Upper lobe of left lung (tissue), 6 donors: ENCODE results near the gene SMAD6. TPM values are rescaled to one million over a fixed set of nuclear protein-coding genes. Genes with fewer than 3 reads are reported as not detected.

Source experiments
- ATAC-seq, 2 donors: fragments of 200-7000 bp; cut with Tn5 transposase; one replicate each; pipeline ENCODE4 v1.9.1; 2022; ENCODE audit warnings: mild to moderate bottlenecking in 2 of 2, moderate library complexity in 2 of 2; ENCODE audit not compliant: low FRiP score in 2 of 2
- DNase-seq, 2 donors: peaks; one replicate each; pipeline ENCODE4 v3.0.0-alpha.2; 2019 to 2020
- H3K27ac ChIP-seq, 4 donors: fragments of 200-600 bp; sonication (generic); one replicate each; pipeline ENCODE4 v1.5.1; 2016 to 2019
- H3K27me3 ChIP-seq, 4 donors: fragments of 200-600 bp; sonication (generic); one replicate each; pipeline ENCODE4 v1.5.1; 2017 to 2019
- H3K36me3 ChIP-seq, 4 donors: fragments of 200-600 bp; sonication (generic); one replicate each; pipeline ENCODE4 v1.5.1; 2016 to 2019
- H3K4me1 ChIP-seq, 4 donors: fragments of 200-600 bp; sonication (generic); one replicate each; pipeline ENCODE4 v1.5.1; 2018 to 2019
- H3K4me3 ChIP-seq, 4 donors: fragments of 200-600 bp; sonication (generic); one replicate each; pipeline ENCODE4 v1.5.1; 2017 to 2019; ENCODE audit warnings: mild to moderate bottlenecking in 2 of 4, moderate library complexity in 1 of 4
- H3K9me3 ChIP-seq, 4 donors: fragments of 200-600 bp; sonication (generic); one replicate each; pipeline ENCODE4 v1.5.1; 2018 to 2019
- CTCF ChIP-seq, 6 experiments: fragments of 450-650 bp in 4 of 6; fragments of 200-600 bp in 2 of 6; sonication (generic) in 2 of 6; IDR thresholded peaks; one replicate each; pipeline ENCODE4 v1.5.1; 2016 to 2019; ENCODE audit warnings: antibody characterized with exemption in 6 of 6
- EP300 ChIP-seq, 4 donors: sonication (generic); formaldehyde crosslinking; IDR thresholded peaks; one replicate each; pipeline ENCODE4 v1.5.1; 2017; ENCODE audit warnings: antibody characterized with exemption in 4 of 4, control low read depth in 2 of 4
- POLR2A ChIP-seq, 4 donors: fragments of 450-650 bp; IDR thresholded peaks; one replicate each; pipeline ENCODE4 v1.5.1; 2016 to 2017; ENCODE audit warnings: antibody characterized with exemption in 4 of 4, mild to moderate bottlenecking in 2 of 4
- POLR2AphosphoS5 ChIP-seq, 2 donors: sonication (generic); formaldehyde crosslinking; IDR thresholded peaks; one replicate each; pipeline ENCODE4 v1.5.1; 2017; ENCODE audit warnings: antibody characterized with exemption in 2 of 2
- WGBS, 2 donors: methylation state at CpG; one replicate each; pipeline ENCODE4 v1.1.5; 2017 to 2018; 5-methylcytosine and 5-hydroxymethylcytosine counted together
- total RNA-seq, 6 donors: library from RNA; depleted of rRNA in 4 of 6; stranded (reverse); fragments of >200 nt in 4 of 6; gene quantifications; one replicate each; pipeline versions ENCODE4 v1.1.0 to v1.2.1, GENCODE V29; 2016 to 2021
- donor health status: DM: no; HTN: no; CAD: no; lungs with moderate emphysema.
- donor health status: DM: no; HTN: yes; CAD: no; lungs with severe emphysema.

SMAD6 gene
- total RNA-seq, 6 donors from 2014 or later = 76.6 to 377 (median 102) TPM

- H3K36me3 ChIP-seq = peaks cover 0 to 47% (median 7%) of the 10 kb centered on the region in 4 donors
- peak overlapping the region; percentile 57 to 90 (median 76) for H3K4me3 ChIP-seq
- peaks cover 0 to 11% (median 0%) of the 10 kb centered on the region in 4 donors for H3K27me3 ChIP-seq
- H3K9me3 ChIP-seq = no peaks in the 10 kb centered on the region
- peak overlapping the region; percentile 84 to 90 (median 88) for H3K27ac ChIP-seq
- H3K4me1 ChIP-seq = peaks cover 10 to 56% (median 33%) of the 10 kb centered on the region in 4 donors
- no peak for TF ChIP-seq CTCF (IDR thresholded peaks at IDR 0.05)
- TF ChIP-seq POLR2A (IDR thresholded peaks at IDR 0.05) = peak in 1 of 4 donors; percentile 6
- TF ChIP-seq POLR2AphosphoS5 (IDR thresholded peaks at IDR 0.05) = no peak
- no peak for TF ChIP-seq EP300 (IDR thresholded peaks at IDR 0.05)
- ATAC-seq (no peak), DNase-seq (peak in 1 of 2 donors; percentile 70)
- WGBS, 2 donors = 14% methylated on average over 1 of the region's 1 CpG; no CpG with 5 or more reads in 1 of the 2 donors
Measured at GRCh38 chr15:66704803-66705153, 2.7 kb downstream of the SMAD6 start.

GRCh38 chr15:66705277-66706146 is 3.5 kb downstream of the SMAD6 start:
- 40 to 42% methylated on average over 6 of the region's 6 CpGs for WGBS, 2 donors

GRCh38 chr15:66706225-66706732 is 4.2 kb downstream of the SMAD6 start:
- peaks cover 0 to 48% (median 7%) of the 10 kb centered on the region in 4 donors for H3K36me3 ChIP-seq
- no peak for TF ChIP-seq POLR2AphosphoS5 (IDR thresholded peaks at IDR 0.05)
- TF ChIP-seq POLR2A (IDR thresholded peaks at IDR 0.05) = peak in 1 of 4 donors; percentile 24
- no peak for TF ChIP-seq EP300 (IDR thresholded peaks at IDR 0.05)
- peak in 5 of 6 experiments; percentile 6 to 58 (median 49) for TF ChIP-seq CTCF (IDR thresholded peaks at IDR 0.05)
- peak overlapping the region; percentile 84 to 90 (median 88) for H3K27ac ChIP-seq
- DNase-seq = peak in 1 of 2 donors; percentile 80
- no peaks in the 10 kb centered on the region for H3K9me3 ChIP-seq
- H3K4me3 ChIP-seq = peak overlapping the region; percentile 57 to 90 (median 76)
- peaks cover 13 to 63% (median 34%) of the 10 kb centered on the region in 4 donors for H3K4me1 ChIP-seq
- ATAC-seq = no peak
- H3K27me3 ChIP-seq = peaks cover 0 to 11% (median 0%) of the 10 kb centered on the region in 4 donors
- 18 to 68% methylated on average over 3 to 16 of the region's 22 CpGs for WGBS, 2 donors

More at GRCh38 chr15:66705277-66706146, 3.5 kb downstream of the SMAD6 start:
- Histone ChIP-seq H3K27me3 (peaks cover 0 to 11% (median 0%) of the 10 kb centered on the region in 4 donors), H3K9me3 (no peaks in the 10 kb centered on the region), H3K4me3 (peak overlapping the region; percentile 57 to 90 (median 76)), H3K4me1 (peaks cover 6 to 63% (median 33%) of the 10 kb centered on the region in 4 donors), H3K36me3 (peaks cover 0 to 47% (median 7%) of the 10 kb centered on the region in 4 donors), H3K27ac (peak overlapping the region; percentile 84 to 90 (median 88))
- TF ChIP-seq POLR2A (IDR thresholded peaks at IDR 0.05) (no peak), CTCF (IDR thresholded peaks at IDR 0.05) (no peak), EP300 (IDR thresholded peaks at IDR 0.05) (no peak)
- DNase-seq (no peak), ATAC-seq (no peak)

- H3K4me1 ChIP-seq = peaks cover 19 to 63% (median 35%) of the 10 kb centered on the region in 4 donors
- H3K36me3 ChIP-seq = peaks cover 0 to 54% (median 7%) of the 10 kb centered on the region in 4 donors
- H3K27ac ChIP-seq = peak overlapping the region; percentile 84 to 90 (median 88)
- no peak for TF ChIP-seq POLR2AphosphoS5 (IDR thresholded peaks at IDR 0.05)
- TF ChIP-seq POLR2A (IDR thresholded peaks at IDR 0.05) = no peak
- TF ChIP-seq CTCF (IDR thresholded peaks at IDR 0.05) = no peak
- no peak for TF ChIP-seq EP300 (IDR thresholded peaks at IDR 0.05)
- no peak for DNase-seq
- no peak for ATAC-seq
- no peaks in the 10 kb centered on the region for H3K9me3 ChIP-seq
- peak overlapping the region; percentile 57 to 90 (median 76) for H3K4me3 ChIP-seq
- H3K27me3 ChIP-seq = peaks cover 0 to 11% (median 0%) of the 10 kb centered on the region in 4 donors
- 64 to 65% methylated on average over 6 of the region's 6 CpGs for WGBS, 2 donors
Measured at GRCh38 chr15:66706840-66707239, 4.8 kb downstream of the SMAD6 start.
